GM04503 (cell line): Measurements from ENCODE around the gene ZBTB5.

ENCODE experiments used
- DNase-seq: peaks from one replicate; pipeline ENCODE4 v3.0.0-alpha.2; 2012; ENCODE audit warnings: low read depth

Gene ZBTB5

GRCh38 chr9:37424204-37424685 is 41.0 kb downstream of the ZBTB5 start:
- DNase-seq: no peak

DNA sequence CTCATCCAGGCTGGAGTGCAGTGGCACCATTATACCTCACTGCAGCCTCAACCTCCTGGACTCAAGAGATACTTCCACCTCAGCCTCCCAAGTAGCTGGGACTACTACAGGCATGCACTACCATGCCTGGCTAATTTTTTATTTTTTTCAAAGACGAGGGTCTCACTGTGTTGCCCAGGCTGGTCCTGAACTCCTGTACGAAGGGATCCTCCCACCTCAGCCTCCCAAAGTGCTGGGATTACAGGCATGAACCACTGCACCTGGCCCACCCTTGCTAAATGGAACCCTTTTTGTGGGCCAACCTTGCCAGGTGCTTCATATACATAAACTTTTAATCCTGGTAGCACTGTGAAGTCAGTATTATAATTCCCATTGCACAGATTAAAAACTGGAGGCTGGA is 41.7 kb downstream of the ZBTB5 start:
- no peak for DNase-seq

GRCh38 chr9:37422289-37423104 is 42.8 kb downstream of the ZBTB5 start, which contains the start of gene GRHPR:
GRHPR (plus strand) TSS chr9:37422696; CDS start chr9:37422751, 55 bp downstream.
- DNase-seq: peak; percentile 31

DNA sequence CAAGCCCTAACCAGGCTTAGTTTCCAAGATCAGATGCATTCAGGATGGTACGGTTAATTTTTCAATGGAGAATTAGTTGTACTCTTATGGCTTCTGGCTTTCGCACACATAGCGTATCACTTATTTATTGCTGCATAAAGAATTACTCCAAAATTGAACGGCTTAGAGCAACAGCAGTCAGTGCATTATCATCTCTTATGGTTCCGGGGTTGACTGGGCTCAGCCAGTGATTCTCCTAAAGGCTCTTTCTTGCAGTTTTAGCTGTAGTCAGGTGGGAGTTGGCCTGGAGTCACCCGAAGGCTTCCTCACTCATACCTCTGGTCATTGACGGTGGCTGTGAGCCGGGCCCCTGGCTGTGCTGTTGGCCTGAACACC is 43.3 kb downstream of the ZBTB5 start:
- no peak for DNase-seq

GRCh38 chr9:37420271-37421215 is 44.7 kb downstream of the ZBTB5 start:
- DNase-seq: no peak

- DNase-seq: no peak
These were observed 46.0 kb downstream of the ZBTB5 start for GRCh38 chr9:37419204-37419603.

DNA sequence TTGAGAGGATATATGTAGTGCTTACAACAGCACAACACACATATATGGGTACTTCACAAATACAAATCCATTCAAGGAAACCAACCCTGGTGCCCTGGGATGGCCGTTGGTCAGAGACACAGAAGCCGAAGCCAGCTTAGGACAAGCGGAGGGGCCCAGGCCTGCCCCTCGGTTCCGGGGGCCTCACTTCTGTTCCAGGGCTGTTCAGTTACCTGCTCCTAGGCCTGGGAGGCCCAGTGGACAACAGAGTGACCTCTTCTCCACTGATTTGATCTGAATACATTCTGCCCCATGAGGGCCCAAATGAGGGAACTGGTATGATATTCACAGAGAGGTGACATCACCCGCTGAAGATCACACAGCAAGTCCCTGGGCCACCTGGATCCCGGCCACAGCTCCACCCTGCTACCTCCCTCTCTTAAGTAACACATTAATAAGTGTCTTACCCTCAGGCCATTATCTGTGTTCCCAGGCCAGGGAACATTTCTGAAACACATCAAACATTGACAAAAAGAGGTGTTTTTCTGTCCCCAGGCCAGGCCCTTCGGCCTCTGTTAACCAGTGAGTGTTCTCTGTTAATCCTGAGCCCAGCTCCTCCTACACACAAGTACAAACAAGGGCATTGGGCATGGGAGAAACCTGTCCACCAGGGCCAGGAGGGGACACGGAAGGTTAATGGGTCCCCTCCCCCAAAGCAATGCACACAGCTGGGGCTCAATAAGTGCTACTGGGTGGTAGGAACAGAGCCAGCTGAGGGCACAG is 47.2 kb downstream of the ZBTB5 start:
- no peak for DNase-seq

DNA sequence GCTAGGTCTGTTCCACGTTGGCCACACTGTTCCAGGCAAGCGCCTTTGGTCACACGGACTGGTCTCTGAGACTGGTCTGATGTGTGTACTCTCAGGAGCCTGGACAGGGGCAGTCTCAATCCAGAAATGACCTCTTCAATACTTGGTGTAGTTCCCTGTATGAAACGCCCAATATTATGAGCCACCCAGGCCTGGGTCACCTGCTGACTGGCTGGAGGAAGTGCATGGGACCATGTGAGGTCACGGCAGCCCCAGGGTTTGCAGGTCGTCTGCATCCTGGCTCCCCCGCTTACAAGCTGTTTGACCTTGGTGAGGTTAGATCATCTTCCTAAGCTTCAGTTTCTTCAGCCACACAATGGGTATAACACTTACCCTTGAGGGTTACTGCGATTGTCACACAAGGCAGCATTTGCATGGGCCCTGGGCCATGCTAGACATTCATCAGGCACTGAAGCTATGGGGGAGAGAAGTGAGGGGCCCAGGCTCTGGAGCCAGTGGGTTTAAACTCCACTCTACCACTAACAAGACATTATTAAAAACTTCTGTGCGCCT is 47.9 kb downstream of the ZBTB5 start:
- DNase-seq: no peak

DNA sequence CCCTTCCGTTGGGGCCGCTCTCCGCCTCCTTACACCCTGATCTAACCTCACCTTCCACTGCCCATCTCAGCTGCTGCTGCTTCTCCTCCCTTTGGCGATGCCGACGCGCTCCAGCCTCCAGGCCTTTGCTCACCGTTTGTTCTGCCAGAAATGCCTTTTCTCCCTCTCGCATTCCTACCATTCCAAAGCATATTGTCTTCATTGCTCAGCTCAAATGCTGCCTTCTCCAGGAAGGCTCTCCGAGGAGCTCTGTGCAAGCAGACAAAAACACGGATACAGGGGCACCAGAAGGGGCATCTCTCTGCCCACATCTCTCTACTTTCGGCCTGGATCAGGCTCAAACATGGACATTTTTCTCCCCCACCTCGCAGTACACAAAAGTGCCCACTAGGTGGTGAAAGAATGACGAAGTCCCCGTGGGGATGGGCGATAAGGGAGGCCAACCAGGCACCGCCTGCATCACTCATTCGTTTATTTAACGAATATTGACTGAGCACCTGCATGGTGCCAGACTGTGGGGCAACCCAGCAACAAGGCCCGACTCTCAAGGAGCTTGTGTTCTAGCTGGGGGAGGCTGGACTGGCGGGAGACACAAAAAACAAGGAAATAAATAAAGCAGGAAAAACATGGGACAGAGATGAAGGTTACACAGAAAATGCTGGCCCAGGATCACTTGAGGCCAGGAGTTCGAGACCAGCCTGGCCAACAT is 50.1 kb downstream of the ZBTB5 start:
- peak; percentile 66 for DNase-seq

DNA sequence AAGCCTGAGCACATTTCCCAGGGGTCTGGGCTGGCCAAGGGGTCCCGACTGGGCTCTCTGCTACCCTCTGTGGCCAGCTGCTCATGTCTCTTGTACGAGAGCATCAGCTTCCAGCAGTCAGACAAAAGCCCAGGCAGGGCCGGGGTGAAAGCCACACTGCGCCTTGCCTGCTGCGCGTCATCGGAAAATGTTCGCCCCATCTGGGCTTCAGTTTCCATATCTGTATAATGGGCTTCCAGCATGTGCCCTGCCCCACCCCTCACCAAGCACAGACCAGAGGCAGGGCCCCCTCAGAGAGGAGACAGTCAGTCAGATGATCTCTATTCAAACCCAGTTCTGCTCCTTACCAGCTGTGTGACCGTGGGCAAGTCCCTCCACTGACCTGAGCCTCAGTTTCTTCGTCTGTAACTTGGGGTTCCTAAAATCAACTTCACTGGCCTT is 50.7 kb downstream of the ZBTB5 start:
- no peak for DNase-seq

DNA sequence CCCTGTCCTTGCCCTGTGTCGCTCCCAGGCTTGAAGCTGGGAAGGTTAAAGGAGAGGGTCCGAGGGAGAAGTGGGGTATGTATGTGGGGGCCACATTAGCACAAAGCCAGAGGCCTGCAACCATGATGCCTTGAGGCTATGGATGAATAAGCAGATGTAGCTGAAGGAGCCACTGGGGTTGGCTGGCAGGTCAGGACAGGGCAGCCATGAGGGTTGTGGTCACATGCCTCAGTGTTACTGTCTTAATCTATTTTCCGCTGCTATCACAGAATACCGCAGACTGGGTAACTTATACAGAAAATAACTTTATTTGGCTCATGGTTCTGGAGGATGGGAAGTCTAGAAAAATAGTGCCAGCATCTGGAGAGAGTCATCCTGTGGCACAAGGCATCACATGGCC is 51.9 kb downstream of the ZBTB5 start:
- DNase-seq: no peak

DNA sequence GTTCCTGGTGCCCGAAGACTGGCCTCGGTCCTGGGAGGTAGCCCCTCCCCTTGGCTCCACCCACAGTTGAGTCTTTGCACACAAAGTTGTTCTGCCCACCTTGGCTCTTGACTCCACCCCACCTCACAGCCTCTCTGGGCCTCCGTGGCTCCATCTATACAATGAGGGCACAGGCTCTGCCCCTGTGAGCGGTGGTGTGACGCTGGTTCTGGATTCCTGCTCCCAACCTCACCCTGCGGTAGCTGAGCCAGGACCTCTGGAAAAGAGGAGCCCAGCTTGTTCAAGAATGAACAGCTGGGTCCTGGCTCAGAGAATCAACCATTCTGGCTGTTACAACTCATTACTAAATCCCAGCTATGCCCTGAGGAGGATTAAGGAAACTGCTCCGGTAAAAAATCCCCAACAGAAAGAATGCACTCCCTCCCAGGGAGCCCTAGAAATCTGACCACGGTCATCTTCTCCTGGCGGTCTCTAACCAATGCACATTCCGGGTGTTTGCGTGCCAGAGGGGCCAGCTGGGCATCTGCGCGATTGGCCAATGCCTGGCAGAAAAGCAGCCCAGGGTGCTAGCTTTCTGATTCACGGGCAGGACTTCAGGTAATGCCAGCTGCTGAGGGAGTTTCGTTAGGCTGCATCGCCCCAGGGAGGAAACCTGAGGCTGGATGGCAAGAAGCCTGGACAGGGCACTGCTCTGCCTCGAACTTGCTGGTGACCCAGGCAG is 52.7 kb downstream of the ZBTB5 start:
- DNase-seq: peak; percentile 18

DNA sequence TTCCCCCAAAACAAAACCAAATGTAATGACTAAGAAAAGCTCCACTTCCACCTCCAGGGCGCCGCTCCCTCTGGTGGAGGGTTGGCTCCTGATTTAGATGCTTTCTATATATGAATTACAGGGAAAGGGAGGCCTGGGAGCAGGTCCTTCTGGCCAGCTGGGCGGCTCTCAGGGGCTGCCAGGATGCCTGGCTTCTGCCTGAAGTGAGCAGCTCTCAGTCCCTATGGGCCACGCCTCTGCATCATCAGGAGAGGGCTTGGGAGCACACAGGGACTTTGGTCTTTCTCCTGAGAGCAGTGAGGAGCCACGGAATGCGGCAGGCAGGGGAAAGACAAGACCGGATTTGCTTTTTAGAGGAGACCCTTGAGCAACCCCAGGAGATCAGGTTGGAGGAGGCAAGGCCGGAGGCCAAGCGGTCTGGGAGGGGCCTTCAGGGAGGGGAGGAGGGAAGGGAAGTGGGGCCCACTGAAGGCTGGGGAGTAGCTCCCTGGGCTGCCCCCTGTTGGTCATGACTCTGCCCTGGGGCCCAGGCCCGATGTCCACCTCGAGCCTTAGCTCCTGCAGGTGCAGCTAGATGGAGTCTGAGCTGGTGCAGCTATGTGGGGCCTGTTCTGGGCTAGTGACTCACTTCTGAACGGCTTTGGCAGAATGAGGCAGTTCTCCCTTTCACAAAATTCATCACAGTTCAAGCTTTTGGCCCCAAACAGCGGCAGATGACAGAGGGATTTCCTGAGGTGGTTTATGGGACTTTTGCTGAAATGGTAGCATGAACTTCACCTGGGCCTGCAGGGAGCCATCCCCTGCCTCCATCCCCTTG is 54.1 kb downstream of the ZBTB5 start:
- DNase-seq: no peak

- DNase-seq: no peak
These were observed 54.8 kb downstream of the ZBTB5 start for GRCh38 chr9:37410354-37410861.

DNA sequence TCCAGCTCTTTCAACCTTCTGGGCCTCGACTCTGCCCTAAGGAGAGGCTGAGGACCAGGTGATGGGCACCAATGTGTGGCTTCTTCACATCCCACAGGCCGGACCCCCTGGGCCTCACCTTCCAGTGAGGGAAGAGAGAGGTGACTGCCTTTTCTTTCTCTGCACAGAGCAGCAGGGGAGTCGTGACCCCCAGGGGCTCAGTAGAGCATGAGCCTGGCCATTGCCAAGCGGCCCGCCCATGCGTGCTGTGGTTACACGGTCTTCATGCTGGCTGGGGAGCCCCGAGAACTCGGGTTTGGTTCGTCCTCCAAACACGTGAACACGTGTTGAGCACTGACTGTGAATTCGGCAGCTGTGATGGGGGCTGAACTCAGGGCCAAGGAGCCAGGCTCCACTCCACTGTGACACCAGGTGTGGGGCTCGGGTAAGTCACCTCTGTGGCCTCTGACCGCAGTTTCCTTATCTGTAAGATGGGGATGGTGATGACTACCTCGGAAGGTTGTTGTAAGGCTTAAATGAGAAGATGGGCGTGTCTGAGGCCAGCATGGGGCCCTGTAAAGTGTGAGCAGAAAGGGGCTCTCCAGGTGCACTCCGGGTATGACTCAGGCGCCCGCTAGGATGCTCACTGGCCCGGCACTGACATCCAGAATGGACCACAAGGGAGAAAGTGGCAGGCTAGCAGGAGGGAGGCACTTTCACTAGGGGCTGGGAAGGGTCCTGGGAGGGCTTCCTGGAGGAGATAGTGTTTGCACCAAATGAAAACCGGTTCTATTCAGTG is 56.1 kb downstream of the ZBTB5 start:
- DNase-seq: no peak

- no peak for DNase-seq
These were observed 57.8 kb downstream of the ZBTB5 start for GRCh38 chr9:37407468-37407867.

- no peak for DNase-seq
These were observed 58.4 kb downstream of the ZBTB5 start for GRCh38 chr9:37406603-37407401.
